Upper lobe of left lung (tissue), 4 donors: ENCODE data around the gene PROSER1.
"Not testable (repeated sequence)": the region's sequence is repeated elsewhere in the genome, so short reads cannot be mapped to it uniquely, and the experiment has no call there.

ENCODE experiments used
- CTCF ChIP-seq, 6 experiments: fragments of 450-650 bp in 4 of 6; fragments of 200-600 bp in 2 of 6; sonication (generic) in 2 of 6; IDR thresholded peaks; one replicate each; pipeline ENCODE4 v1.5.1; 2016 to 2019; ENCODE audit warnings: antibody characterized with exemption in 6 of 6
- POLR2AphosphoS5 ChIP-seq, 2 donors: sonication (generic); formaldehyde crosslinking; IDR thresholded peaks; one replicate each; pipeline ENCODE4 v1.5.1; 2017; ENCODE audit warnings: antibody characterized with exemption in 2 of 2

GRCh38 chr13:39086251-39086945 is 48.5 kb upstream of the PROSER1 start:
- not testable (repeated sequence) for TF ChIP-seq CTCF, POLR2AphosphoS5 (IDR thresholded peaks at IDR 0.05)
